Fibroblast of skin of right quadriceps (primary cell): ENCODE data around the gene GLIS1.
A peak's percentile ranks its signal among the peaks of the same experiment; 100 is the strongest.

ENCODE experiments used
- DNase-seq: peaks from one replicate; pipeline ENCODE4 v3.0.0-alpha.2; 2013

The GLIS1 gene

DNA sequence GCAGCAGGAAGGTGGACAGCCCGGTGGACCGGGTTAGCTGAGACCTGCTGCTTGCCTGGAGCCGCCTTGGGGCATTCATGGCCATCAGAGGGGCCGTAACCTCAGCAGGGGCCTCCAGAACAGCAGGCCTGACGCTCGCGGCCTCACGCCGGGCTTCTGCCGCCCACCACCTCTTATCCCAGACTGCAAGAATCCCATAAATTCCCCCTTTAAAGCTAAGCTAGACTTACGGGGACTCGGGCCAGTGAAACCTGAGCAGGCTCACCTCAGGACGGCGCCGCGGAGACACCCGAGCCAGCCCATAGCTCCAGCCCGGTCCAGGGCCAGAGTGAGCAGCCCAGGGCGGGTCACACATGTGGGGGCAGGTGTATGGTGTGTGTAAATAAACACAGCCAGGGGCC lies 132.3 kb downstream of the GLIS1 start:
- DNase-seq, result no peak

DNA sequence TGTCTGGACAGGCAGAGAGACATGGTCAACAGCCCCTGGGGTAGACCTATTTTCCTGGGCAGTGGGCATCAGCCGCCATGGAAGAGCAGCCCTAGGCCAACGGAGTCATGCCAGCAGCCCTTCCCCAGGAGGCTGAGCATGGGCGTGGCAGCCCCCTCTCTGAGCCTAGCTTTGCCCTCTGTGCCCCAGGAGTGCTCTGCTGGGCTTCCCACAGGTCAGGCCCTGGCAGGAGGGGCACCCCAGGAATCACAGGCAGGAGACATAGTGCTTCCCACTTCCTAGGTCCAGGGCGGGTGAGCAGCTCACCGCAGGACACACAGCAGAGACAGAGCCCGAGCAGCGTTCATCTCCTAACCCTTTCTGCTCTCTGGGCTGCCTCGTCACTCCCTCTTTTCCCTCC lies 132.8 kb downstream of the GLIS1 start:
- no peak for DNase-seq

DNA sequence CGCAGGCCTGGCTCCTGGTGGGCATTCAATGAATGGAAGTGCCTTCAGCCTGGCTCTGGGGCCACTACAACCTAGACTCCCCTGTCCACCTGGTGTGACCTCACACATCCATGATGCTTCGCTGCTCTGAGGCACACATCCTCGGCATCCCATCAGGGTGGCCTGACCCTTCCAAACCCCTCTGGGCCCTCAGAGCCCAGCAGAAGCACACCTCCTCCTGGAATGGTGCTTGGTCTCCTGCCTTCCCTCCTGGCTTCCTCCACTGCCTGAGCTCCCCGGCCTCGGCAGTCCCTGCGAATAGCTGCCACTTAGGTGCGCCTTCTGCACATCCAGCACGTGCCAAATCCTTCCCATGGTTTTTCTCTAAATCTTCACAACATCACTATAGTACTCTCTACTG lies 133.8 kb downstream of the GLIS1 start:
- DNase-seq, result no peak

DNA sequence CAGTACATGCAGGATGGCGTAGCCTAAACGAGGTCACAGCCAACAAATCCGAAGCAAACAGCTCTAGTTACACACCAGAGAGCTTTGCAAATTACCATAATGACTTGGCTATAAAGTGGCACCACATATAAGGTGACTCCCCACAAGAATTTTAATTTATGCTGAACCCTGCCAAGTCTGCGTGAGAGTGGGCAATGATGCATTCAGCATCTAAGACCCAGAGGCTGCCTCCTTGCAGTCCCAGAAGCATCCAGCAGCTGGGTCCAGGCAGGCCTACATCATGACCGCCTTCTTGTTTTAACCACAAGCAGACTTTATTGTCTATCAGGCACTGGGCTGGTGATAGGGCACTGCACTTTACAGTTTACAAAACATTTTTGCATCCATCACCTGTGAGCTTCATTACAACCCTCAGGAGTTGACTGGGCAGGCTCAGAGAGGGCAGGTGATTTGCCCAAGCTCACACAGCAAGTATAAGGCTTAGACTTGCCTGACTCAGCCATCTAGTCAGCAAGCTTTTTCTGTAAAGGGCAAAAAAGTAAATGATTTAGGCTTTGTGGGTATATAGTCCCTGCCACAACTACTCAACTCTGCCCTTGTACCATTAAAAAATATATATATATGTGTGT lies 134.6 kb downstream of the GLIS1 start:
- DNase-seq, result no peak

DNA sequence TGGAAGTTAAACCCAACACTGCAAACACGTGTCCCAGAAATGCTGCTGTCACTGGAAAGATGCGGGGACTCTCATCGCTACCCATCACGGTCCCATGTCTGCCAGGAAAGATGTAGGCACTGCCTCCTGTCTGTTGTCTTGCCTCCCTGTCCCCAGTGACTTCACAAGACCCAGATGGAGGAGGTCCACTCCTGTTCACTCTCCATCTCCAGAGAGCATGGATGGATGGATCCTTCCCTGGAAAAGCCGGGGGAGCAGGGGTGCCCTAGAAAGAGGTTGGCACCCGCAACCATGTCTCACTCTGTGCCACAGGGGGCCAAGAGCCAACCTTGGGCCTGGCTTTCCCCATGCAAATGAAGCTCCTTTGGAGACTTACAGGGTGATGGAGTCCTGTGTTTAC lies 135.5 kb downstream of the GLIS1 start:
- no peak for DNase-seq

DNA sequence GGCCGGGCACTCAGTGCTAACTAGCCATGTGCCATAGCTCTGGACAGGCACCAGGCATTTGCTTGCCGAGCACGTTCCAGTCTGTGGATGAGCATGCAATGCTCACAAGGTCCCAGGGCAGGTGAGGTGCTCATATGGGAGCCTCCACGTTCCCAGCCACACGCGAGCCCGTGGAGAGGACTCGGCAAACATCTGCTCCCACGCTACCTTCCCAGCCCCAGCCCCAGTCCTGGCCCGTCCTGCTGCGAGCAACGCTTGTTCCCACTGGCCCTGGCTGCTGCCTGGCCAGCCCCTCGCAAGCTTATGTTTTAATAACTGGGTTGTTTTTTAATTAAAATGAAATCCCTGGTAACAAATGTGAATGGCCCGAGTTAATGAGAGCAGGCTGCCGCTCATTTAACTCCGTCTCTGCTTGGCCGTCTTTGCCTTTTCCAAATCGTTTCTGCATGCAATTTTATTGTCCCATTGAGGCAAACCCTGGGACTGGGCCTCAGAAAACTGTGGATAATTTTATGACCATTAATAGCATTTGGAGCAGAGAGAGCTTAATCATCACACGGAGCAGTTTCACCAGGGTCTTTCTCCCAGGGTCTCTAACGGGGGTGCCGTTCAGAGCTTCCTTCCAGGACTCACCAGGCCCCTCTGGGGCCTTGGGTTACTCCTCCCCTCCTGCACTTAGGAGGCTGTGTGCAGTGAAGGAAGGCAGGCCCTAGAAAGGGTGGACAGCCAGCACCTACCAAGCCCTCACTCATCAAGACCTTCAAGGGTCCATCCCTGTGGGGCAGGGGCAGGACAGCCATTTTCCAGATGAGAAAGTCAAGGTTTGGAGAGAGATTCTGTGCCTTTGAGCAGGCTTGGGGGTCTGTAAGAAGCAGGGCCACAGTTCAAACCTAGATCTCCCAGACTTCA lies 136.8 kb downstream of the GLIS1 start:
- no peak for DNase-seq

DNA sequence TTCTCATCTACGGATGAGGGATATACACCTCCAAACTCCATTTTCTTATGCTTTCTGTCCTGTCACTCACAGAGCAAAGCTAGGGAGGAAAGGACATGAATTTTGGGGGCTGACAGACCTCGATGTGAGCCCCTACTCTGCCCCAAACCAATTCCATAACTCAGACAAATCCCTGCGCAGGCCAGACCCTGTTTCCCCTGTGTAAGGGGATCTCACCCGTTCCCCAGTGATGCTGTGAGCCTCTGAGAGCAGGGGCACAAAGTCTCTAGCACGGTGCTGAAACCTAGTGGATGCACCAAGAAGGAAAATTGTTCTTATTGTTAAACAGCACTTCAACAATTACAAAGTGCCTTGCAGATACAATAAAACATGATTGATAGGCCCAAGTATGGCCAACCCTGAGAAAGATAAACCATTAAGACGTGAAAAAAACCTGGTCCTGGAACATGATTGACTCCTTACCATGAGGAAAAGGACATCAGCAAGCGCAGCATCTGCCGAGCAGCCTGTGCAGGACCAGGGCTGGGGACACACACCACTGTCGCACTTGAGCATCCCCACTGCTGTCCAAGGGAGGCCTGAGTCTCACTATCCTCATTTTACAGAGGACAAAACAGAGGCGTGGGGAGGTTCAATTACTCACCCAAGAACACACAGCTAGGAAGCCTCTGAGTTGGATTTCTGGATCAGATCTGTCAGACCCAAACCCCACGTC lies 137.8 kb downstream of the GLIS1 start:
- no peak for DNase-seq

DNA sequence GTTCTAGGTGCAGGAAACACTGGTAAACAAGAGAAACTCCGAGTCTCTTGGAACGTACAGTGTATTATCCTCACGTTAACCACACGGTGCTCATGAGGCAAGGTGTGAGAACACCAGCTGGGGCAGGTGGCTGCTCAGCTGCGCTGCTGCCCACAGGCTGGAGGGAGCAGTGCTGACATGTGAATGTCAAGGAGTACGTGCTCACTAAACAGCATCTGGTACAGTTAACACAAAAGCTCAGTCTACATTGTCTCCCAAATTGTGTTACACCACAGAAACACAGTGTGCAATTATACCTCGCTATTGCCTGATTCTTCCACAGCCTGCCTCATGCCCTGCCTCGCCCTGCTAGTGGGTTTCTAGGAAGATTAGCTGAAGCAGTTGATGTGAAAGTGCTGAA lies 138.4 kb downstream of the GLIS1 start:
- no peak for DNase-seq

DNA sequence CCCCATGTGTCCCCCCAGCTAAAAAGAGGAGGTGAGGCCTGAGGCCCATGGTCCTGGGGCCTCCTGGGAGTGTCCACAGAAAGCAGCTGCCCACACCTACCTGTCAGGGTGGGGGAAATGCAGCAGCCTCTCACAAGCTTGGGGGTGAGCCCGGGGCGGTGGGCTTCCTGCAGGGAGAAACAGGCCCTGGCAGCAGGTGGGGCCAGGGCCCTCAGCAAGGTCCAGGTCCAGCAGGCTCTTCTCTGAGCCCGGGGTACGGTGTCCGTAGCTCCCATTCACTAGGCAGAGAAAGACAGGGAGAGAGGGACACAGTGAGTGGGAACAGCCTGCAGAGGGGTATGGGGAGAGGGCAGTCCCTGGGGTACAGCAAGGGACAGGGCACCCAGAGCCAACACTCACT lies 139.0 kb downstream of the GLIS1 start:
- no peak for DNase-seq

DNA sequence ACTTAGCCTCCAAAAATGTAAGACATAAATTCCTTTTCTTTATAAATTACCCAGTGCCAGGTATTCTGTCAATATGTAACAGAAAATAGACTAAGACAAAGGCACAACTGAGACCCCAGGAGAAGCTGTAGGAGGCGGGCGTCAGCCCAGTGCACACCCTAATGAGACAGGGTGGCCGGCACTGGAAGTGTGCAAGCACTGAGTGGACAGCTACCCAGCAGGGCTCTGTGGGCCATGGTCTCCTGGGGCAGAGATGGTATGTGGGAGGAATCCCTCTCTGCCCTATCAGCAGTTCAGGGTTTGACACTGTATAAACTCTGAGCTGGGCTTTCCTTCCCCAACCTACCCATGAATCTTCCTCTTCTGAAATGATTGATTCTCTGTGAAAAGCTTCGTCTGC lies 139.5 kb downstream of the GLIS1 start:
- DNase-seq, result no peak

DNA sequence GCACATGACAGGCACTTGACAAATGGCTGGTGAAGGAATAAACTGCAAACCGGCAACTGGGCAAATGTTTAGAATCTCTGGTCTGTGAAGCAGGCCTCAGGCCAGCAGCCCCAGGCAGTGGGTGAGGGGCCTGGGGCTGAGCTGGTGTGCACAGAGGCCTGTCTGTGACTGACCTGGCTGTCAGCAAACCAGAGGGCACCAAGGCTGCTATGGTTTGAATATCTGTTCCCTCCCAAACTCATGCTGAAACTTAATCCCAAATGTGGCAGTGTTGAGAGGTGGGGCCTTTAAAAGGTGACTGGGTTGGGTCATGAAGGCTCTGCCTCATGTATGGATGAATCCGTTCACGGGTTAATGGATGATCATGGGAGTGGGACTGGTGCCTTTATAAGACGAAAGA lies 140.0 kb downstream of the GLIS1 start:
- DNase-seq, result no peak

DNA sequence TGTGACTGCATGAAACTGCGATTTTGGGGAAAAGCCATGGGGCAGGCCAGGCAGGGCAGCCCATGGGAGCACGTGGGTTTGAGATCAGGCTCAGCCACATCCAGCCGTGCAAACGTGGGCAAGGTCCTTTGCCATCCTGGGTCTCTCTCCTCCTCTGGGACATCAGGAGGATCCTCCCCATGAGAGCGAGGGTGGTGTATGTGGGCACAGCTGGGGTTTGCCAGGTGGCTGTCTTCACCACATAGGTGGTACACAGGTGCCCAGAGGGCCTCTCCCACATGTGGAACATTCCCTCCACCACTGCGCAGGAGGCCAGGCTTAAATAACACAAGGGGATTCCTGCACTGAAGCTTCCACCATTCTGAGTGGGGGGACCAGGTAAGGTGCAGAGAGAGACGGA lies 143.1 kb downstream of the GLIS1 start:
- DNase-seq, result no peak

DNA sequence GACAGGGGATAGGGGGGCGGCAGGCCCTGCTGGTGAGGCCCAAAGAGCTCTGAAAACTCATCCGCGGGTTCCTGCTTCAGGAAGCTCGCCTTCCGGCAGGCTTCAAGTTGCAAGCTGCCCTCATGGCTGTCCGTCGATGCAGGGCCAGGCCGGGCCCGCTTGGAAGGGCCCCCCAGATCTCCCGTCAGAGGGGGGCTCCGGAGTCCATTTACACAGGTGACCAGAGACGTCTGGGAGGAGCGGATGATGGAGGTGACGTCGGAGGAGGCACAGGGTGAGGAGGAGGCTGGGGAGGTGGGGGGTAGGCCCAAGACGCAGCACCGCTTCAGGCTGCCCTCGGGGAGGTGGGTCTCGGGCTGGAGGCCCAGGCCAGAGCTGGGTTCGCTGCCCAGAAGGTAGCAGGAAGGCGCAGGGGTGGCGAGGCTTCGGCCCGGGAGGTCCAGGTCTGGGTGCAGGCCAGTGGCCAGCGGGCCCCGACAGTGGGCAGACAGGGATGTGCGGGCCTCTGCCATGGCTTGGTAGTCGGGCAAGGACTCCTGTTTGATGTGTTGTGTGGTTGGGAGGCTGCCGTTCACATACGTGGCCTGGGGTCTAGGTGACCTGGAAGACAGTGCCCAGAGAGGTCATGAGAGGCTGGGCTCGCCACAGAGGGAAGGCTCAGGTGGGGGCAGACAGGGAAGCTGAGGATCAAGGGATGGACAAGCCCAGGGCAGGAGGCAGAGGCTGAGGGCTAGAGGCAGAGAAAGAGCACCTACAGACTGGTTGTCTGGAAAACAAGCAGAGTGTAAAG lies 144.4 kb downstream of the GLIS1 start:
- DNase-seq, result no peak

DNA sequence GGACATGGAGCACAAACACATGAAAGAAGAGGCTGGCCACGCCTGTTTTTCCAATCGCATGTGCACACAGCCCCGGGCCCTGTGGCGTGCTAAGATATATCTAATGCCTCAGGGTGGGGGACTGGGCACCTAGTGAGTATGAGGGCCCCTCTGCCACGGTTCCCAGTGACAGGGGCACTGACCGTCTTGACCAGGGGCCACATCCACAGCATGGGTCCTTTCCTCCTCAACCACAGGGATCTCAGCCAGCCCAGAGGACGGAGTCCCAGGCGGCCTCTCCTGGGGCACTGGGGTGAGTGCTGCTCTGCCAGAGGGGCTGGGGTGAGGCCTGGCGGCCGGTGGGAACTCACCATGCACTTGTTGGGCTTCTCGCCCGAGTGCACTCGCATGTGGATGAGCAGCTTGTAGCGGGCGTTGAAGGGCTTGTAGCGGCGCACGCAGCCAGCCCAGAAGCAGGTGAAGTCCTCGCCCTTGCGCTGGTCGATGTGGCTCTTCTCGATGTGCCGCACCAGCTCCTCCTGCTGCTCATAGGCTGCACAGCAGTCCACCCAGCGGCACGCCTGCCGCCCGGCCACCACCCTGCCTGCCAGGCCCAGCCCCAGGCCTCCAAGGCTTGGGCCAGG lies 145.1 kb downstream of the GLIS1 start:
- DNase-seq, result no peak

DNA sequence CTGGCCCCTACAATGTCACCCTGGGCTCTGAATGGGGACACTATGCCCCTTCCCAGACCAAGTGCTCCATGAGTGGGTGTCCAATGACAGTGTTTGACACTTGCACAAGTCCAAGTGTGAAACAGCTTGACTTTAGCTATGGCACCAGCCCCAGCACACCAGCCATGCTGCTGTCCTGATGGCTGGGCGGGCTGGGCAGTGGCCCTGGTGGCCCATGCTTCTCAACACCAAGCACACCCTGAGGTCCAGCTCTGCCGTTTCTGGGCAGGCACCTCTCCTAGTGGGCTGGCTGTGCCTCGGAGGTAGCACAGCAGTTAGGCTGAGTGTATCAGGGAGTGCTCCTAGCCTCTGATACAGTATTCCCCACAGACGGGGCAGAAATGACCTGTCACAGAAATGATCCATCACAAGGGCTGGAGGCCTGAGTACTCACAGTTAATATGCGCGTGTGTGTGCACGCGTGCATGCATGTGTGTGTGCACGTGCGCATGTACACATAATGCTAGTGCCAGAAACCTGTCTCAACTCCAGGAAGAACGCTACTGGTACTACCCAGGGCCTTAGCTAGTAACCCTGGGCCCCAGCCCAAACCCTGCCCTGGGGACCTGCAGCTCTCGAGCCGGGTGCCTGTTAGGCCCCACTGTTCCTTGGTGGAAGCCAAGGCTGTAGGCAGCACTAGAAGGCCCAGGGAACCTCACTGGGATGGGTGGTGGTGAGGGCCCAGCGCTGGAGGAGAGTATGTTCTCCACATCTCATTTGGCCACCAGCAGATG lies 145.8 kb downstream of the GLIS1 start:
- DNase-seq, result no peak

DNA sequence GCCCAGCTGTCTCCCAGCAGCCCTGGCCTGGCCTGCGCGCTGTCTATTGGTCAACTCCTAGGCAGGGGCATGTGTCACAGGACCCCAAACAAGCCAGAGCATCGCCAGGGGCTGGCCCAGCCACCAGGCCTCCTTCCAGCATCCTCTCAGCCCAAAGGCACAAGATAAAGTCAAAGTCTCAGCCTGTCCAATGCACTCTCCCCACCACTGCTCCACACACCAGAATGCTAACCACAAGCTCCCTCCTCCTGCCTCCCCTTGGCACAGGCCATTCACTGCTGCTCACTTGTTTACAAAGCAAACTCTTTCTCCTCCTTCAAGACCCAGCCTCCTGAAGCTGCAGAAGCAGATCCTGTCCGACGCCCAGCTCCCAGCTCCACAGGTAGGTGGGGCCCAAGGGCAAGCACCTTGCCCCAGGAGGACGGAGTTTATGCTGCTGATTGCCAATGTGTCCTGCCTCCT lies 146.4 kb downstream of the GLIS1 start:
- DNase-seq, result peak; percentile 29

DNA sequence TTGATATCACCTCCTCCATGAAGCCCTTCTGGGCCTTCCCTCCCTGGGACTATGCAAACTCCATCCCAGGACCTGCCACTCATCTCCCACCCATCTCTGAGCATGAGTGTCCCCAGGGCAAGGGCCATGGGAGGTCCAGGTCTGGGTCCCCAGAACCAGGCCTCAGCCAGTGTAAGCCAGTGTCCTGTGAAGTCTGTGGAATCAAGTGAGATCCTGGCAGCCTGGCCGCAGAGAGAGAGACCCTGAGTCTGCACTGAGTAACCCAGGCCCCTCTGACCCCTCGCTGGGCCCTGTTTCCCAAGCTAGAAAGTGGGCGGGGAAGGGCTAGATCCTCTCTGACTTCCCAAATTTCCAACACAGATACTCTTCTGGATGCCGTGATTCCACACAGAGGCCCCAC lies 147.0 kb downstream of the GLIS1 start:
- DNase-seq, result no peak

DNA sequence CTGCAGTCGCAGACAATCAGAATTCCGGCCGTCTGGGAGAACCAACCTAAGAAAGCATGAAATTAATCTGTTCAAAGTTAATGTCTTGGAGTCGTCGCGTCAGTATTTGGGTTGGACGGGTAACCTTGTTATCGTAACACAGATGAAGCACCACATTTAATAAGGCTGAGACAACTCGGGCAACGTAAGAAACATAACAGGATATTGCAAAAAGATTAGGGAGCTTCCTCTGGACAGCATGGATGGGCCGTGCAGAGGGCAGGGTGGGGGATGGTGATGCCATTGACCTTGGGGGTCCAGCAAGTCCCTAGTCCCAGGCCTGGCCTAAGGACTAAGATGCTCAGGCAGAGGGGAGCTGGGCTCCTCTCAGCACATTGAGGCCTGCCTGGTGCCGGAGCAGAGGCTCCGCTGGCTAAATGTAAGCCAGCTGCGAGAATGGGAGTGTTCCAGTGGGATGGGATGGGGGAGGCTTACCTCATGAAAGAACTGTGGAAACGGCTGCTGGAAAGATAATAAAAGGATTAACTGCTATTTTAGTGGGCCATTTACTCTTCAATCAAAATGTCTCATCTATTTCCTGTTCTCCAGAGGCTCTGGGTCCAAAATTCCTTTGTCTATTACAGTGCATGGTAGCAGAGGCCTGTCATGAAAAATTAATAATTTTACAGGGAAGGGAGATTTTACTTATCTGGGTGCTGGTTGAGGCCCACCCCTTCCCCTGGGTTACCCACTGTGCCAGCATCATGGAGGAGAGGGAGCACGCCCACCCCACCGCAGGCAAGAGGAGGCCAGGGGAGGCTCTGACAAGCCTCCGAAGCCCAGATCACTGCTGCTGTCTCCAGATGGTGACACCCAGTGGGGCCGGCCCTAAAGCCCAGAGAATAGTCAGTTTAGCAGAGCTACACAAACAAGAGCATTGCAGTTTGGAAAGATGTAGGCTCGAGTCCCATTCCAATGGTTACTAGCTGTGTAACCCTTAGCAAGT lies 148.1 kb downstream of the GLIS1 start:
- peak; percentile 81 for DNase-seq

DNA sequence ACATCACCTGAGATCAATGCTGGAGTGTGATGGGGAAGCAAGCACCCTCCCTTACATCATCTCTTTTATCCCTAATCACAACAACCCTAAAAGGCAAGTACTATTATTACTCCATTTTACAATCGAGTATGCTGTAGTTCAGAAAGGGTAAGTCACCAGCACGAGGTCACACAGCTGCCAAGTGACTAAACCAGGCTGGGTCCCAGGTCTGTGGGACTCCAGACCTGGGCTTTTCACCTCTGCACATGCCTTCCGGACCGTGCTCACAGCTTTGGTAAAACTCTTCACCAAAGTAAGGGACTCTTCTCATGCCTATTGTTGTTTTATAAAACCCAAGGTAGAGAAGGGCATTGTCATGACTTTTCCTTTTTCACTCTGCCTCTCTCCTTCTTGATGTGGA lies 148.9 kb downstream of the GLIS1 start:
- no peak for DNase-seq
